H1 (cell line): ENCODE results near the gene ARHGEF4. TPM values are rescaled to one million over a fixed set of nuclear protein-coding genes. Genes with fewer than 3 reads are reported as not detected.
A peak's percentile ranks its signal among the peaks of the same experiment; 100 is the strongest.

Experiments
- ASH2L ChIP-seq: fragments of 200-600, 300-600 bp; sonication (generic); IDR thresholded peaks from one replicate; pipeline ENCODE4 v1.7.1; 2017; ENCODE audit warnings: low read length
- BRCA1 ChIP-seq: IDR thresholded peaks from 2 replicates; pipeline ENCODE4 v1.6.1; 2012; ENCODE audit warnings: low read depth, low read length, improper control_type of control experiment
- CHD1 ChIP-seq: IDR thresholded peaks from 2 replicates; pipeline ENCODE4 v1.6.1; 2012; ENCODE audit warnings: low read depth, low read length, improper control_type of control experiment
- CTCF ChIP-seq, 3 experiments: IDR thresholded peaks; 1 replicate in 2 of 3; 2 replicates in 1 of 3; pipeline versions ENCODE4 v1.5.1 to v1.6.1; 2011; ENCODE audit warnings: low read length in 3 of 3, mild to moderate bottlenecking in 3 of 3, inconsistent platforms in 2 of 3, low read depth in 1 of 3, moderate library complexity in 1 of 3; ENCODE audit not compliant: insufficient read depth in 1 of 3; ENCODE audit errors: control extremely low read depth in 1 of 3
- EGR1 ChIP-seq: IDR thresholded peaks from 2 replicates; pipeline ENCODE4 v1.6.1; 2011; ENCODE audit warnings: low read depth, low read length, borderline replicate concordance
- GABPA ChIP-seq: IDR thresholded peaks from 2 replicates; pipeline ENCODE4 v1.6.1; 2011; ENCODE audit warnings: mild to moderate bottlenecking, low read length, moderate library complexity, borderline replicate concordance; ENCODE audit not compliant: insufficient read depth
- GTF2F1 ChIP-seq: IDR thresholded peaks from 2 replicates; pipeline ENCODE4 v1.6.1; 2012; ENCODE audit warnings: low read depth, low read length, improper control_type of control experiment, borderline replicate concordance
- HDAC2 ChIP-seq, 2 experiments: fragments of 300-600 bp in 1 of 2; sonication (generic) in 1 of 2; IDR thresholded peaks; 2 replicates each; pipeline ENCODE4 v1.6.1; 2011 to 2012; ENCODE audit warnings: low read depth in 2 of 2, low read length in 2 of 2, mild to moderate bottlenecking in 2 of 2, moderate library complexity in 2 of 2, borderline replicate concordance in 1 of 2, inconsistent platforms in 1 of 2
- HDAC6 ChIP-seq: IDR thresholded peaks from one replicate; pipeline ENCODE4 v1.7.1; 2012; ENCODE audit warnings: low read depth, mild to moderate bottlenecking, inconsistent platforms, low read length, moderate library complexity
- JUN ChIP-seq: IDR thresholded peaks from 2 replicates; pipeline ENCODE4 v1.6.1; 2011; ENCODE audit warnings: low read depth, mild to moderate bottlenecking, improper control_type of control experiment, low read length
- MAX ChIP-seq: IDR thresholded peaks from 2 replicates; pipeline ENCODE4 v1.6.1; 2012; ENCODE audit warnings: inconsistent platforms
- RBBP5 ChIP-seq: IDR thresholded peaks from 2 replicates; pipeline ENCODE4 v1.7.1; 2012; ENCODE audit warnings: low read depth, mild to moderate bottlenecking, inconsistent platforms, low read length, moderate library complexity, borderline replicate concordance
- RFX5 ChIP-seq: IDR thresholded peaks from 2 replicates; pipeline ENCODE4 v1.6.1; 2011; ENCODE audit warnings: low read depth, low read length, improper control_type of control experiment, borderline replicate concordance
- RXRA ChIP-seq: IDR thresholded peaks from 2 replicates; pipeline ENCODE4 v1.6.1; 2011; ENCODE audit warnings: low read depth, mild to moderate bottlenecking, low read length, moderate library complexity; ENCODE audit not compliant: insufficient read depth
- SAP30 ChIP-seq: fragments of 300-600 bp; sonication (generic); IDR thresholded peaks from 2 replicates; pipeline ENCODE4 v1.7.1; 2012; ENCODE audit warnings: low read length, moderate library complexity, mild to moderate bottlenecking, inconsistent platforms; ENCODE audit not compliant: insufficient read depth, insufficient replicate concordance
- SP1 ChIP-seq: IDR thresholded peaks from 2 replicates; pipeline ENCODE4 v1.6.1; 2011; ENCODE audit warnings: low read depth, low read length
- SP2 ChIP-seq: IDR thresholded peaks from 2 replicates; pipeline ENCODE4 v1.6.1; 2012; ENCODE audit warnings: mild to moderate bottlenecking, low read length, inconsistent platforms
- SP4 ChIP-seq: IDR thresholded peaks from 2 replicates; pipeline ENCODE4 v1.6.1; 2012; ENCODE audit warnings: low read length, inconsistent platforms
- SUZ12 ChIP-seq: fragments of 200-600 bp; sonication (generic); IDR thresholded peaks from 2 replicates; pipeline ENCODE4 v1.6.1; 2012; ENCODE audit warnings: mild to moderate bottlenecking, inconsistent platforms, low read length, moderate library complexity, mixed read lengths
- TBP ChIP-seq: IDR thresholded peaks from 2 replicates; pipeline ENCODE4 v1.6.1; 2011; ENCODE audit warnings: low read depth, low read length, improper control_type of control experiment
- polyA plus RNA-seq, 7 experiments: library from polyadenylated mRNA; depleted of rRNA in 3 of 7; stranded (reverse) in 5 of 7; unstranded in 2 of 7; fragments of >200 nt in 5 of 7; fragments of 200-250 nt in 2 of 7; gene quantifications; 1 replicate in 5 of 7; 2 replicates in 1 of 7; 4 replicates in 1 of 7; pipeline versions ENCODE4 v1.2.1 to v1.2.3, GENCODE V29; 2011 to 2013; ENCODE audit warnings: missing spikeins in 2 of 7, mixed read lengths in 2 of 7
- total RNA-seq: library from RNA; stranded (reverse); fragmentation: NEBNext Ultra II Directional; extraction: Animal tissue kit (Norgen Biotek cat#: 25700); gene quantifications from 2 replicates; pipeline ENCODE4 v1.2.1, GENCODE V29; 2021

ARHGEF4 gene
- total and polyA plus RNA-seq, 2 of the 8 experiments (the other 6 are each of a cell fraction or from before 2014, with no cell fraction given): 10.6 to 14.6 TPM

GRCh38 chr2:130797493-130798435 is 39.0 kb upstream of the ARHGEF4 start (continued):
- TF ChIP-seq JUN: no peak
- no peak for TF ChIP-seq RXRA
- 0 out of 4 replicates have a peak, but pooled peaks of 1 of the 2 experiments have one; percentile 48 for TF ChIP-seq HDAC2 (IDR thresholded peaks at IDR 0.05; ENCODE audit: borderline replicate concordance in 1 of 2, low read depth in 2 of 2, low read length in 2 of 2)
- peak; percentile 76 for TF ChIP-seq MAX
- peak; percentile 15; the same call in 1 of the 2 replicates for TF ChIP-seq TBP
- no peak for TF ChIP-seq RBBP5
- TF ChIP-seq CHD1: no peak
- no peak; the same call in 1 of the 2 replicates for TF ChIP-seq SUZ12
- TF ChIP-seq BRCA1: no peak
- TF ChIP-seq EGR1: 0 out of 2 replicates have a peak, but pooled peaks have one; percentile 13
- no peak for TF ChIP-seq SP2
- TF ChIP-seq SAP30: no peak
- TF ChIP-seq GTF2F1: no peak
- no peak for TF ChIP-seq SP4
- peak; percentile 76 for TF ChIP-seq ASH2L
- TF ChIP-seq CTCF (IDR thresholded peaks at IDR 0.05; ENCODE audit: control extremely low read depth in 1 of 3, insufficient read depth in 1 of 3, low read depth in 1 of 3, low read length in 3 of 3): peak; percentile 83 to 97 (median 88)
- TF ChIP-seq HDAC6: no peak
- no peak for TF ChIP-seq SP1
- 0 out of 2 replicates have a peak, but pooled peaks have one; percentile 62 for TF ChIP-seq GABPA
- no peak for TF ChIP-seq RFX5
